Measurements from ENCODE around the gene SRXN1.

DNA sequence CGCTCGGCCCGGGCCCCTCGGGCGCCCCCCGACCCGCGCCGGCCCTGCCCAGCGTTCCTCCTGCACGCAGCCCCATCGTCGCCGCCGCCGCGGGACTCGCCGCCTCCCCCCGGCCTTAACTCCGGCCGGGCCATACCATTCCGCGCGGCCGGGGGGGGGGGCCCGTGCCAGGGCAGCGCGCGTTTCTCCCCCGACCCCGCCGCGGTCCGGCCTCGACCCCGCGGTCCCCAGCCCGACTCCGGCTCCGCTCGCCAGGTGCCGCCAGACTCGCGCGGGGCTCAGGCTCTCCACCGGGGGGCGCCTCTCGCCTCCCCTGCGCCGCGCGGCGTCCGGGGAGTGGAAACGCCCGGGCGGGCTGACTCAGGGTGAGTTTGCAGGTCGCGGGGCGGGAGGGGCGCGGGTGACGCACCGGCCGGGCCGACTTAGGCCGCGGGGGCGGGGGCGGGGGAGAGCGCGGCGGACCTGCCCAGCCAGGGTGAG lies at the start of gene SRXN1:
- TF ChIP-seq, protein P1, sequence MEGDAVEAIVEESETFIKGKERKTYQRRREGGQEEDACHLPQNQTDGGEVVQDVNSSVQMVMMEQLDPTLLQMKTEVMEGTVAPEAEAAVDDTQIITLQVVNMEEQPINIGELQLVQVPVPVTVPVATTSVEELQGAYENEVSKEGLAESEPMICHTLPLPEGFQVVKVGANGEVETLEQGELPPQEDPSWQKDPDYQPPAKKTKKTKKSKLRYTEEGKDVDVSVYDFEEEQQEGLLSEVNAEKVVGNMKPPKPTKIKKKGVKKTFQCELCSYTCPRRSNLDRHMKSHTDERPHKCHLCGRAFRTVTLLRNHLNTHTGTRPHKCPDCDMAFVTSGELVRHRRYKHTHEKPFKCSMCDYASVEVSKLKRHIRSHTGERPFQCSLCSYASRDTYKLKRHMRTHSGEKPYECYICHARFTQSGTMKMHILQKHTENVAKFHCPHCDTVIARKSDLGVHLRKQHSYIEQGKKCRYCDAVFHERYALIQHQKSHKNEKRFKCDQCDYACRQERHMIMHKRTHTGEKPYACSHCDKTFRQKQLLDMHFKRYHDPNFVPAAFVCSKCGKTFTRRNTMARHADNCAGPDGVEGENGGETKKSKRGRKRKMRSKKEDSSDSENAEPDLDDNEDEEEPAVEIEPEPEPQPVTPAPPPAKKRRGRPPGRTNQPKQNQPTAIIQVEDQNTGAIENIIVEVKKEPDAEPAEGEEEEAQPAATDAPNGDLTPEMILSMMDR (IDR thresholded peaks at IDR 0.05) = peak in 4 of 6 experiments; percentile 30 to 65 (median 55)
- peak; percentile 30 to 78 for TF ChIP-seq POLR2A (IDR thresholded peaks at IDR 0.05)

All from thyroid gland (tissue), 4 donors.